ENCODE results near the gene FGD3.

The FGD3 gene

DNA sequence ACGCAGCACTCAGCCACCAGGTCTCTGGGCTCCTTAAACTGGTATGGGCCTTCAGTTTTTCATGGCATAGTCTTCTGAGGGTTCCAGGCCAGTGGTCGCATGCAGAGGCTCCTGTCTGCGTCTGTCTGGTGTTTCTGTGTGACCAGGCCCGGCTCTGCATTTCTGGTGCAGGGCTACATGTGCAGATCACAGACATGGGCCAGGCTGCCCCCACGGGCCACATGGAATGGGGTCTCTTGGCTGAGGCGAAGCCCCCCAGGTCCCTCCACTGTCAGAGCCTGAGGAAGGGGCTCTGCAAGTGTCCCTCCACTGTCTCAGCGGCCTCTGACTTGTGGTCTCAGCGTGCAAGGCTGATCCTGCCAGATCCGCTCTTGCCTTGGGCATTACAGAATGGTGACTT, 133.1 kb downstream of the FGD3 start:
- DNase-seq, result no peak

- DNase-seq, result no peak
These were observed 133.8 kb downstream of the FGD3 start for GRCh38 chr9:93081081-93081529.

DNA sequence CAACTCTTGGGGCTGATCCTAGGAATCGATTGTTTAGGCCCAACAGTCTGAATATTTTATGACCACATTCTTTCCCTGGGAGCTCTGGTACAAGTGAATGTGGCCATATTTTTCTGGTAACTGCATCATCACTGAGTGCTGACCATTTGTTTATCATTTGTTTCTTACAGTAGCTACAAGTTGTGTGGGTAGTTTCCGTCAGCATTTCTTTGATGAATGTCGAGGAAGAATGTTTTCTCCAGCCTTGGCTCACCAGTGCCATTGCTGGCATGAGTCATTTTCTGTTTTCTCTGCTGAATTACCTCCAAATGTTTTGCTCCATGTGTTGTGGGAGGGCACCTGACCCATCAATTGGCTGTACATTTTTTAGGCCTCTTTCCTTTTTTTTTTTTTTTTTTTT, 134.6 kb downstream of the FGD3 start:
- DNase-seq, result no peak

DNA sequence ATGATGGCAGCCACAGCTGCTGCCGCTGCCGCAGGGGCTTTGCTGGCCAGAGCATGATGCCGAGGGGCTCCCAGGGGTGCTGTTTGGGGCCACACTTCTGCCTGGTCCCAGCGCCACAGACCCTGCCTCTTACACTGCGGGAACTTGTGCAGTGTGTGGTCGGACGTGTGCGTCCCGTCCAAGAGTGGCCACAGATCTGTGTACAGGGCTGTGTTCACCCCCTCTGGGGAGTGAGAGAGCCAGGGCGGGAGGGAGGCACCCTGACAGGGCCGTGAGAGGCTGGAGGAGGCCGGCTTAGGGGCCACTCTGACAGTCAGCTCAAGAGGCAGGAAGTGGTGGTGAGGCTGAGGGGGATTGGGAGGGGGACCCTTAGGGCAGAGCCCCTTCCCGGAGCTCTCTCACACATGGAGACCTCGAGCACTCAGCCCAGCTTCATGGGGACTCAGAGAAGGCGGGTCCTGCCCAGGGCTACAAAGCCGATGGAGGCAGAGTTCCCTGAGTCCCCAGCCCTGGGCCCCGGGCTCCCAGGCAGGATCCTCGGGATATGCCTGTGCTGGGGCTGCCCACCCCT, 135.6 kb downstream of the FGD3 start:
- no peak for DNase-seq

DNA sequence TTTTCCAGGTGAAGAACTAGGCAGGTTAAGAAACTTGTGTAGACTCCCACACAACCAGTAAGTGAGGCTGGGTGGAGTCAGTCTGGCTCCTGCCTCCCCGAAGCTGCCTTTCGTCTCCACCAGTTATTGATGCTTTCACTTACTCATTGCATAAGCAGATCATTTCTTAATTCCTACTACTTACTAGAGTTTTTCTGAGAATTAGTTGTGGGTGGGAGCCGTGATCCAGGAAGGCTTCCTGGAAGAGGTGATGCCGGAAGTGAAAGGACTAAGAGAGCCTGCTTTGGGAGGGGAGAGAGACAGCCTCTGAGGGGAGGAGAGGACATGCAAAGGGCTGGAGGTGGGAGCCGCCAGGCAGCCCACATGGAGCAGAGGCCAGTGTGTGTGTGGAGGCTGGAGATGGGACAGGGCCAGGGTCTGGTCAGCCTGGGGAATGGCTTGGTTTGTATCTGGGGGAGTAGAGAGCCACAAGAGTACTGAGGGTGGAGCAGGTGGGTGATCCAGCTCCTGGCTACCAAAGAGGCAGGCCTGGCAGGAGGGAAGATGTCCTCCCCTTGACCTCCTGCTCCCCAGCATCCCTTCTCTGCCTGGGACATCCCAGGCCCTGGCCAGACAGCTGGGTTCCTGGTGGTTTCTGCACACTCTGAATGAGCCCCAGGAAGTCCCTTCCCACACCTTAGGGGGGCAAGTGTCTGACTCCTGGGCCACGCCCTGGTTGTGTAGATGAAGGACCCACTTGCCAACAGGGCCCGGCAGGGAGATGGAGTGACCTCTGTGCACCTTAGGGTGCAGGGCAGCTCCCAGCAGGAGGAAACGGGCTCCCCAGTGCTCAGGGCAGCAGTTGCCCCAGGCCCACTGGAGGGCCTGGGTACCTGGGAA, 136.5 kb downstream of the FGD3 start:
- DNase-seq, result no peak

DNA sequence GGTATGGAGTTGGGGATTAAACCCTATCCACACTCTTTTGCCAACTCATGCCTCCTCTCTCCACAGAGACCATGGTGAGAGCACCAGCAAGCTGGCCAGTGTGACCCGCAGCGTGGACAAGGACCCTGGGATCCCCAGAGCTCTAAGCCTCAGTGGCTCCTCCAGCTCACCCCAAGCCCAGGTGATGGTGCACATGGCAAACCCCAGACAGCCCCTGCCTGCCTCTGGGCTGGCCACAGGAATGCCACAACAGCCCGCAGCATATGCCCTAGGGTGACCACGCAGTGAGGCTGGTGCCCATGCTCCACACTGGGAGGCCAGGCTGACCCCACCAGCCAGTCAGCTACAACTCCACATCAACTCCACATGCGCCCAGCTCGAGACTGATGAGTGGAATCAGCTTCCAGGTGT, 137.2 kb downstream of the FGD3 start:
- no peak for DNase-seq

DNA sequence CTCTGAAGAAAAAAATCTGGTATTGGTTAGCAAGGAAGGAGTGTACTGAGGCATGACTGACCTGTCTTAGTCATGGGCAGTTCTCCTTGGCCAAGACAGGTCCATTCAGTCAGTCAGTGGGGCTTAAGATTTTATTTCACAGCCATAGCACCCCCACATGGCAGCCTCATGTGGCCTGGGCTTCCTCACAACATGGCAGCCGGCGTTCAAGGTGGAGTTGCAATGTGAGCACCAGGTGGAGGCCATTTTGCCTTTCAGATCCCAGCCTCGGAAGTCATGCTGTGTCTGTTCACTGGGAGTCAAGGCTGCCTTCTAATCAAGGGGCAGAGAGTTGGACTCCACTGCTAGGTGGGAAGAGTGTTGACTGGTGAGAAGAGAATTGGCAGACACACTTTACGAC, 138.4 kb downstream of the FGD3 start:
- no peak for DNase-seq
